ENCODE results near the gene MGAT5B.

- TF ChIP-seq, protein P1, sequence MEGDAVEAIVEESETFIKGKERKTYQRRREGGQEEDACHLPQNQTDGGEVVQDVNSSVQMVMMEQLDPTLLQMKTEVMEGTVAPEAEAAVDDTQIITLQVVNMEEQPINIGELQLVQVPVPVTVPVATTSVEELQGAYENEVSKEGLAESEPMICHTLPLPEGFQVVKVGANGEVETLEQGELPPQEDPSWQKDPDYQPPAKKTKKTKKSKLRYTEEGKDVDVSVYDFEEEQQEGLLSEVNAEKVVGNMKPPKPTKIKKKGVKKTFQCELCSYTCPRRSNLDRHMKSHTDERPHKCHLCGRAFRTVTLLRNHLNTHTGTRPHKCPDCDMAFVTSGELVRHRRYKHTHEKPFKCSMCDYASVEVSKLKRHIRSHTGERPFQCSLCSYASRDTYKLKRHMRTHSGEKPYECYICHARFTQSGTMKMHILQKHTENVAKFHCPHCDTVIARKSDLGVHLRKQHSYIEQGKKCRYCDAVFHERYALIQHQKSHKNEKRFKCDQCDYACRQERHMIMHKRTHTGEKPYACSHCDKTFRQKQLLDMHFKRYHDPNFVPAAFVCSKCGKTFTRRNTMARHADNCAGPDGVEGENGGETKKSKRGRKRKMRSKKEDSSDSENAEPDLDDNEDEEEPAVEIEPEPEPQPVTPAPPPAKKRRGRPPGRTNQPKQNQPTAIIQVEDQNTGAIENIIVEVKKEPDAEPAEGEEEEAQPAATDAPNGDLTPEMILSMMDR (IDR thresholded peaks at IDR 0.05), result no peak
- TF ChIP-seq EZH2 (IDR thresholded peaks at IDR 0.05; ENCODE audit: borderline replicate concordance, insufficient read depth, low read depth, low read length, poor library complexity, severe bottlenecking), result no peak
Observed at GRCh38 chr17:76921340-76922036, 53.3 kb downstream of the MGAT5B start.

Data from B cell (primary cell).